Activated effector memory CD4-positive, alpha-beta T cell treated with anti-CD3 and anti-CD28 coated beads, Interleukin-2, amount 50 U/mL, for 16 hours (primary cell): ENCODE data around the gene FBLN7.

Source experiments
- DNase-seq: peaks from one replicate; pipeline ENCODE4 v3.0.0-alpha.2; 2020

FBLN7 gene

GRCh38 chr2:112141626-112142007, 3.4 kb downstream of the FBLN7 start:
- DNase-seq = peak; percentile 58

DNA sequence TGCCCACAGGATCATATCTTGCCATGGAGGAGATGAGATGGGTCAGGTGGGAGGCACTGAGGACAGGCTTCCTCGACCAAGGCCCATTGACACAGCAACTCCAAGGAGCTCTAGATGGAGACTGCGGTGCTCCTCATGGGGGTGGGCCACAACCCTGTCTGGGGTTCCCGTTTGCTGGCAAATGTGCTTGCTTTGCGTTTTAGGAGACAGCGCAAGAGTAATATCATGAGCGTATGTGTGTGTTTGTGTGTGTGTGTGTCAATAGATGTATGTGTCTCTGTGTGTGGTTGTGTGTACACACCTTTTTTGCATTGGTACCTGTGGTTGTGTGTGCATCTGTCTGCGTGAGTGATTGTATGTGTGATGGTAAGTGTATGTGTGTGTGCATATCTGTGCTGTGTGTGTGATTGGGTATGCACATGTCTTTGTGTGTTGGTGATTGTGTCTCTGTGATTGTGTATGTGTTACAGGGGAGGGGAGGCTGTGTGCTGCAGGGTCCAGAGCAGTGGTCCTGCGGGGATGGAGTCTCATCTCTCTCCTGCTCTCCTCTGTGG, 4.4 kb downstream of the FBLN7 start:
- DNase-seq = peak; percentile 27

- DNase-seq = peak; percentile 41
Measured at GRCh38 chr2:112143150-112143549, 5.0 kb downstream of the FBLN7 start.

DNA sequence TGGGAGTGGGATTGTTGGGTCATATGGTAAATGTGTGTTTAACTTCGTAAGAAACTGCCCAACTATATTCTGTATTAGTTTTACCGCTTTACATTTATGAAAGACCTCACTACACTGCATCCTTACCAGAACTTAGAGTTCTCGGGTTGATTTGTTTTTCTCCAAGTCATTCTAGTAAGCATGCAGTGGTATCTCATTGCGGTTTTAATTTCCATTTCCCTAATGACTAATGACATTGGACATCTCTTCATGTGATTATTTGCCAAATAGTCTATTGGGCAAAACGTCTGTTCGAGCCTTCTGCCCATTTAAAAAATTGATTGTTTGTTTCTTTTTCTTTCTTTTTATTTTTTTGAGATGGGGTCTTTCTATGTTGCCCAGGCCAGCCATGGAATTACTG, 6.8 kb downstream of the FBLN7 start:
- no peak for DNase-seq

GRCh38 chr2:112147382-112148168, 9.4 kb downstream of the FBLN7 start:
- DNase-seq = no peak

DNA sequence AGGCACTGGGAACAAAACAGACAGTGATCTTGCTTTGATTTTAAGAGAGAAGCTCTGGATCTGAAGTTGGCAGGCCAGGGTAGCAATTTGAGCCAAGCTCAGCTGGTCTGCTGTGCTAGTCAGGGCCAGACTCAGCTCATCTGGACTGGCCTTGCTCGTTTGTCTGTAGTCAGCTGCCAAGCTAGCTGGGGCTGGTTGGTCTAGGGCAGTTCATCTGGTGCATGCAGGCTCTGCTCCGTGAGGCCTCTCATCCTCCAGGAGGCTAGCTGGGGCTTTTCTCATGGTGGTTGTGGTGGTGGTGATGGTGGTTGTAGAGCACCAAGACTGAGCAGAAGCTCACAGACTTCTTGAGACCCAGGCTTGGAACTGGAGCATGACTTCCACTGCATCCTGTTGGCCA, 10.3 kb downstream of the FBLN7 start:
- DNase-seq = peak; percentile 46

DNA sequence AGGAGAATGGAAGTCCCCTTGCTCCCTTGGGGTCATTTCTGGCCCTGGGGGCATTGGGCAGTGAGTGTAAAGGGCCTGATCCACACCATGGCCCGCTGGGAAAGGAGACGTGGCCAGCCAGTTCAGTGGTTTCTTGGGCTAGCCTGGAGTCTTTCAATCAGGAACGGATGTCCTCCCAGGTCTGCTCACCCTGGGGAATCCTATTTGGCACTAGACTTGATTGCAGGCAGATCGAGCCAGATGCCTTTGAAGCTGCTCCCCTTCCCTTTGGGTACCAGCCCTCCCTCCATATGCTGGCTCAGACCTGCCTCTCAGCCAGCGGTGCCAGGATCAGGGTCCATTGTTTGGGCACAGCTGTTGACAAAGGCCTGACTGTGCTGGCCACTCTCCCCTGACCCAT, 11.0 kb downstream of the FBLN7 start:
- no peak for DNase-seq

DNA sequence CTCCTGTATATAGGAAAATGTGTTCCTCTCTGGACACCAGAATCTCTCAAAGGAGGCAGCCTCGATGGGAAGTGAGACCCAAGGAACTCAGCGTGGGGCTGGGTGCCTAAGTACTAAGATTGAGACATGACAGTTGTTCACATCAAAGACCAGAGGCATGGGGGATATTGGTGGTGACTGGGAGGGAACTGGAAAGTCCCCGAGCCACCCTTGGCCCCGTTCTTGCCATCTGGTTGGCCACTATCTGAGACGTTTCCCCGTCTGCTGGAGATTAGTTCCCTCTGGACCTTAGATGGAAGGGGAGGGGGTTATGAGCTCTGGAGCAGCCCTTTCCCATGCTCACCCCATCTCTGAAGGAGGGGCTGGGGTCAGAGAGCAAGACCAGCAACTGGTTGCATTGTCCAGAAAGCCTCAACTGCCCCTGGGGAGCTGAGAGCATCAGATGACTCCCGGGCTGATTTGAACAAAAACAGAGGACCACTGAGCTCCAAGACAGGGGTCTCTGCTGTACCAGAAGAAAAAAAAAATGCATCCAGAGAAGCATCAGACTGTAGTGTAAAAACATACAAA, 11.8 kb downstream of the FBLN7 start:
- peak; percentile 58 for DNase-seq

DNA sequence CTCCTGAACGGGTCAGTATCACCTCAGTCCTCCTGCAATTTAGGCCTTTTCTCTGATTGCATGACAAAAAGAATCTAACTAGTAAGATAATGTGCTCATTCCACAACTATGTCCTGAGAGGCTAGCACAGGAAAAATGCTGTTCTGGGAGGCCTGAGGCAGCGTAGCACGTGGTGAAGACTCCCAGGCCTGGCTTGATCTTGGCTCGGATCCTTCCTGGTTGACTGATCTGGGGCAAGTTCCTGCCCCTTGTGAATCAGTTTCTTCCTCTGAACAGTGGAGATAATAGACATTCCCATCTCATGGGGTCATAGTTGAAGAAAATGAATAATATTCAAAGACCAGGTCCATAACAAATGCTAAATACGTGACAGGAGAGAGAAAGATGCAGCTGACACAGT, 12.3 kb downstream of the FBLN7 start:
- peak; percentile 41 for DNase-seq

DNA sequence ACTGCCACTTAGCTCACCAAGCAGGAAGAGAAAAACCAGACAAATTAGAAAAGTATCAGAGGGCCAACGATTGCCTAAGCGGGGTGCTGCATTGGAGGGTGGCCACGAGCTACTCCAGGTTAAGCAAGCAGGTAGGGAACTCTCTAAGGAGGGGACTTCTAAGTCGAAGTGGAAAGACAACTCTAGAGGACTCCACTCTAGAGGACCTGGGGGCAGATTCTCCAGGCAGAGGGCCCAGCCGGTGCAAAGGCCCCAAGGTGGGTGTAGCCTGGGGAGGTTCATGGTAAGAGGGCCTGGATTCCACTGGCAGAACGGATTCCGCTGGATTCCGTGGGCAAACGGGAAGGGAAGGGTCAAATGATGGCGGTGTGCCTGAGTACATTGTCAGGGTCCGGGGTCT, 12.7 kb downstream of the FBLN7 start:
- DNase-seq = peak; percentile 51

DNA sequence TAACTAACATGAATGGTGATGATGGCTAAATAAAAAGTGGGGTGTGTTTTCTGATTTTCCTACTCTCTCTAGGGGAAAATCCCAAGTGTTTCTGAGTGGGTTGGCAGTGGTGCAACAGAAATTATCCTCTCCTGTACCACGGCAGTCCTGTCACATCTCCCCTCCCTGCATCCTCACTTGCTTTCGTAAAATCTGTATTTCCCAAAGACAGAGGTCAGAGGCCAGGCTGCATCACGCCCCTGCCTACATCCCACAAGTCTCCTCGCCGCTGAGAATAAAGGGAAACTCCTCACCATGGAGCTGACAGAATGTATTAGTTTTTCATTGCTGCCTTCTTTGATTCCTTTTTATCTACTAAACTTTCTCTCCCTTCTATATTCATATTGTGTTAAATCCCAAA, 13.1 kb downstream of the FBLN7 start:
- DNase-seq = no peak

DNA sequence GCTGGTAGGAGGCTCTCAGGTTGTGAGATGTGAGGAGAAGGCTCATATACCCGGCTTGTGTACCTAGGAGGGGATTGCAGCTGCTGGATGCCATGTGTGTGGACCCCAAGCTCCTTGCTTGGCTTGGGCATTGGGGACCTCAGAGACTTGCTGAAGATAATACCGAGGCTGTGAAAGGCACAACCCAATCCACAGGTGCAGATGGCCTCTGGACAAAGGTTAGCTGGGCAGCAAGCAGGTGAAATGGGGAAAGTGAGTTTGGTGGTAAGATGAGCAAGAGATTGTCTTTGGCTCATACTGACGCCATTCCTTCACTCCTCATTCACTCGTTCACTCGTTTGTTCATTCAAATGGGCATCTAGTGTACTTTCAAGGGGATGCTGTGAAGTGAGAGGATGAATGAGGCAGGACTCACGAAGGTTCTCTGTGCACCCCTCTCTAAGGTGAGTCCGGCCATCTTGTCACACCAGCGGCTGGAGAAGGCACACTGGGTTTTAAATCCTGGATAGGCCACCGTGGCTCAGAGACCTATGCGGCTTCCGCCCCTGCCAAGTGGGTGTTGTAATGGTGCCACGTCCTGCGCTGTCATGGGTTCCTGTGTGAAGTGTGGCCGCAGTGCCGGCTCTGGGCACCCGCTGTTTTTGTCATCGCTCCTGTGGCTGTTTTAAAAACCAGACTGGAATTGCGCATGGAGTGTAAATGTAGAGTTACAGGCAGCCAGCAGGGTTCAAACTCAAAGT, 13.7 kb downstream of the FBLN7 start:
- peak; percentile 53 for DNase-seq

DNA sequence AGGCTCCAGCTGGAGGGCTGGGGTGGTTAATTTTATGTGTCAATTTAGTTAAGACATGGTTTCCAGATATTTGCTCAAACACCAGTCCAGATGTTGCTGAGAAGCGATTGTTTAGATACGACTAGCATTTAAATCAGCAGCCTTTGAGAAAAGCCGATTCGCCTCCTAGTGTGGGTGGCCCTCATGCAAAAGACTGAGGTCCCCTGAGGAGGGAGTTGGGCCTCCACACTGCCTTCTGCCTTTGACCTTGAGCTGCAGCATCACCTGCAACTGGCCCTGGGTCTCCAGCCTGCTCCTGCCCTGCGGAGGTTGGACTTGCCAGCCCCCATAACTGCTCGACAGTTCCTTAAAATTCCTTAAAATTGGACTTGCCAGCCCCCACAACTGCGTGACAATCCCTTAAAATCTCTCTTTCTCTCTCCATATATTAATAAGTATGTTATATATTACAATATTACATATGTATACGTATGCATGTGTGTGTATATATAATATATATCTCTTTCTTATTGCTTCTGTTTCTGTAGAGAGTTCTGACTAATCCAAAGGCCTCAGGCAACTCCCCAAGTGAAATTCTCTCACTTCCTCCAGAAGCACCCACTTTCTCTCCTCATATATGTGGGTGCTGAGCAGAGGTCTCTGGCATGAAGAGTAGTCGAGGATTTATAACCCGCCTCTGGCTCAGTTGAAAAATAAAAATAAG, 14.4 kb downstream of the FBLN7 start:
- DNase-seq = peak; percentile 45

GRCh38 chr2:112153179-112153490, 14.9 kb downstream of the FBLN7 start:
- peak; percentile 50 for DNase-seq

- DNase-seq = peak; percentile 50
Measured at GRCh38 chr2:112153501-112153900, 15.3 kb downstream of the FBLN7 start.

- DNase-seq = peak; percentile 64
Measured at GRCh38 chr2:112154246-112155117, 16.3 kb downstream of the FBLN7 start.

GRCh38 chr2:112155331-112156151, 17.4 kb downstream of the FBLN7 start:
- peak; percentile 78 for DNase-seq

- peak; percentile 76 for DNase-seq
Measured at GRCh38 chr2:112156152-112156986, 18.2 kb downstream of the FBLN7 start.

DNA sequence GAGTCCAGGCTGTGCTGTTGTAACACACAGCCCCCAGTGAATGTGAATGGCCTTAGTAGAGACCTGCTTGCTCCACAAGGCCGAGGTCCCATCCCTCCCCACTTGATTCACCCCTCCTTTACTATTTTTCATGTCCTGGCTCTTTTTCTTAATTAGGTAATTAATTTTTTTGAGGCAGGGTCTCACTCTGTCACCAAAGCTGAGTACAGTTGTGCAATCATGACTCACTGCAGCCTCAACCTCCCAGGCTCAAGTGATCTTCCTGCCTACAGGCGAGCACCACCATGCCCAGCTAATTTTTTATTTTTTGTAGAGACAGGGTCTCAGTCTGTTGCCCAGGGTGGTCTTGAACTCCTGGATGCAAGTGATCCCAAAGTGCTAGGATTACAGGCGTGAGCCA, 19.3 kb downstream of the FBLN7 start:
- peak; percentile 46 for DNase-seq

DNA sequence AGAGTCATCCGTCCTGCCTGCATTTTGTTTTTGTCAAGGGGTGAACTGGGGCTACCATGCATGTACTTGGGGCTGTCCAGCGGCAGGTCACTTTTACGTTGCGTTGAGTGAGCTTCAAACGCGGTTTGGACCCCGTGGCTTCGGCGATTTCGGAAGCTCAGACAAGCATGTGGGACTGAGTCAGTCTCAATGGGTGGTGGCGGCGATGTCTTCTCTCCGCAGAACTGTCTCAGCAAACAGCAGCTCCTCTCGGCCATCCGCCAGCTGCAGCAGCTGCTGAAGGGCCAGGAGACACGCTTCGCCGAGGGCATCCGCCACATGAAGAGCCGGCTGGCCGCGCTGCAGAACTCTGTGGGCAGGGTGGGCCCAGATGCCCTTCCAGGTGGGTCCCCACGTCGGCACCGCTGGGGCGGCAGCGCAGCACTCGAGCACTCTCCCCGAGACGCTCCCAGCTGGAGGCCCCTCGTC, 21.3 kb downstream of the FBLN7 start:
- DNase-seq = peak; percentile 46
